PC-9 (cell line): ENCODE data around the gene LARGE1. TPM values are rescaled to one million over a fixed set of nuclear protein-coding genes. Genes with fewer than 3 reads are reported as not detected.

ENCODE experiments used
- BruUV-seq: library from RNA; stranded (reverse); fragments of 400-500 nt; replicated peaks from 2 replicates; lab custom pipeline; 2021; lab: Mats Ljungman, UMichigan
- CTCF ChIA-PET: fragments of 300-600 bp; sonication (Branson Sonifier 250); formaldehyde crosslinking; loops from one replicate; lab custom pipeline; 2022; ENCODE audit warnings: antibody characterized with exemption; lab: Charles Lee
- POLR2A ChIA-PET: fragments of 300-600 bp; sonication (Branson Sonifier 250); formaldehyde crosslinking; loops from one replicate; lab custom pipeline; 2022; ENCODE audit warnings: antibody characterized with exemption; ENCODE audit not compliant: unreplicated experiment; lab: Charles Lee
- DNase-seq, 2 experiments: peaks; one replicate each; pipeline versions ENCODE4 v3.0.0 to v3.0.0-alpha.2; 2015 to 2022; ENCODE audit warnings: mixed read lengths in 1 of 2
- H2AFZ ChIP-seq: fragments of 200-600 bp; sonication (generic); 2 replicates; pipeline ENCODE4 v1.8.1; 2017; ENCODE audit warnings: antibody characterized with exemption
- H3F3A ChIP-seq: fragments of 200-600 bp; sonication (generic); 2 replicates; pipeline ENCODE4 v1.8.1; 2017; ENCODE audit warnings: antibody characterized with exemption, mild to moderate bottlenecking, low read depth; ENCODE audit not compliant: insufficient read depth
- H3K27ac ChIP-seq: fragments of 200-600 bp; sonication (generic); 2 replicates; pipeline ENCODE4 v1.6.1; 2016; ENCODE audit warnings: mixed run types
- H3K27me3 ChIP-seq: fragments of 200-600 bp; sonication (generic); 2 replicates; pipeline ENCODE4 v1.6.1; 2016; ENCODE audit warnings: low read depth, mixed run types; ENCODE audit not compliant: insufficient read depth
- H3K36me3 ChIP-seq: fragments of 200-600 bp; sonication (generic); 2 replicates; pipeline ENCODE4 v1.6.1; 2016; ENCODE audit warnings: low read depth, mixed run types
- H3K4me1 ChIP-seq: fragments of 200-600 bp; sonication (generic); replicated peaks from 2 replicates; pipeline ENCODE4 v1.6.1; 2016; ENCODE audit warnings: mixed run types; ENCODE audit not compliant: insufficient read depth
- H3K4me2 ChIP-seq: fragments of 200-600 bp; sonication (generic); 2 replicates; pipeline ENCODE4 v1.6.1; 2017; ENCODE audit warnings: mixed run types
- H3K4me3 ChIP-seq: fragments of 200-600 bp; sonication (generic); 2 replicates; pipeline ENCODE4 v1.6.1; 2016; ENCODE audit warnings: mixed run types
- H3K79me2 ChIP-seq: fragments of 200-600 bp; sonication (generic); 2 replicates; pipeline ENCODE4 v1.6.1; 2017; ENCODE audit warnings: low read depth, mixed run types
- H3K9me2 ChIP-seq: fragments of 200-600 bp; sonication (generic); 2 replicates; pipeline ENCODE4 v1.8.1; 2017; ENCODE audit warnings: mild to moderate bottlenecking; ENCODE audit not compliant: insufficient read depth
- H3K9me3 ChIP-seq: fragments of 200-600 bp; sonication (generic); 2 replicates; pipeline ENCODE4 v1.8.1; 2016; ENCODE audit warnings: low read depth; ENCODE audit not compliant: insufficient read depth
- H4K20me1 ChIP-seq: fragments of 200-600 bp; sonication (generic); 2 replicates; pipeline ENCODE4 v1.8.1; 2017; ENCODE audit not compliant: insufficient read depth
- EZH2 ChIP-seq: fragments of 200-600 bp; sonication (generic); IDR thresholded peaks from 2 replicates; pipeline ENCODE4 v1.8.0; 2017; ENCODE audit warnings: antibody characterized with exemption, low read depth
- intact Hi-C: fragments of 100-400 bp; cut with micrococcal nuclease; formaldehyde crosslinking; loops from one replicate; pipeline ENCODE4 v1.10.0; 2022; ENCODE audit not compliant: unreplicated experiment
- total RNA-seq: library from RNA; stranded (reverse); gene quantifications from 2 replicates; pipeline ENCODE4 v1.2.3, GENCODE V29; 2021
- TF ChIP-seq, protein P1 (sequence below): fragments of 200-600 bp; sonication (generic); conservative IDR thresholded peaks from 2 replicates; pipeline ENCODE4 v1.6.1; 2017; ENCODE audit warnings: mixed run types, antibody characterized with exemption, mild to moderate bottlenecking, moderate library complexity

Gene LARGE1
- total RNA-seq, 1 experiment from 2014 or later = 12.5 TPM

DNA sequence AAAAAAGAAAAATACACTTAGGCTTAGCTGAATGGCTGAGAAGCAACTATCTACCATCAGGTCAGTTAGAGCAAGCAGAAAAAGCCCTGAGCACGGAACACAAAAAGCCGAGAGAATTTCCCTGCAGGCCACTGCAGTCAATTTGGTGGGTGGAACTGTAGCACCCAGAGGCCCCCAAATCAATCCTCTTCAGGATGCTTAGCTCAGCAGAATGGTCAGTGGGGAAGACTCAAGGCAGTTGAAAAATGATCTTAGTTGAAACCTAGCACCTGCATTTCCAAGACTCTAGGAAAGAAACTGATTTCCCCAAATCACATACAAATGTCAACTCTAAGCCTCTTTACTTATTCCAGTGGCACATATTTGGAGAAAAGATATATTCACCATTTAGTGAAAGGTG is 534.7 kb downstream of the LARGE1 start:
- CTCF ChIA-PET = no interaction called here
- Histone ChIP-seq H3K27ac (no peak overlapping the region), H3K36me3 (no peaks in the 10 kb centered on the region), H3F3A (no peaks in the 10 kb centered on the region; the same call in 1 of the 2 replicates), H3K9me3 (no peaks in the 10 kb centered on the region), H4K20me1 (no peaks in the 10 kb centered on the region), H3K4me2 (no peak overlapping the region), H3K4me3 (no peak overlapping the region), H3K27me3 (no peaks in the 10 kb centered on the region; the same call in 1 of the 2 replicates), H3K79me2 (no peaks in the 10 kb centered on the region), H3K9me2 (no peaks in the 10 kb centered on the region), H3K4me1 (no peaks in the 10 kb centered on the region), H2AFZ (no peak overlapping the region)
- BruUV-seq = no TSS peak
- no peak for DNase-seq
- TF ChIP-seq EZH2 = no peak
- TF ChIP-seq, protein P1, sequence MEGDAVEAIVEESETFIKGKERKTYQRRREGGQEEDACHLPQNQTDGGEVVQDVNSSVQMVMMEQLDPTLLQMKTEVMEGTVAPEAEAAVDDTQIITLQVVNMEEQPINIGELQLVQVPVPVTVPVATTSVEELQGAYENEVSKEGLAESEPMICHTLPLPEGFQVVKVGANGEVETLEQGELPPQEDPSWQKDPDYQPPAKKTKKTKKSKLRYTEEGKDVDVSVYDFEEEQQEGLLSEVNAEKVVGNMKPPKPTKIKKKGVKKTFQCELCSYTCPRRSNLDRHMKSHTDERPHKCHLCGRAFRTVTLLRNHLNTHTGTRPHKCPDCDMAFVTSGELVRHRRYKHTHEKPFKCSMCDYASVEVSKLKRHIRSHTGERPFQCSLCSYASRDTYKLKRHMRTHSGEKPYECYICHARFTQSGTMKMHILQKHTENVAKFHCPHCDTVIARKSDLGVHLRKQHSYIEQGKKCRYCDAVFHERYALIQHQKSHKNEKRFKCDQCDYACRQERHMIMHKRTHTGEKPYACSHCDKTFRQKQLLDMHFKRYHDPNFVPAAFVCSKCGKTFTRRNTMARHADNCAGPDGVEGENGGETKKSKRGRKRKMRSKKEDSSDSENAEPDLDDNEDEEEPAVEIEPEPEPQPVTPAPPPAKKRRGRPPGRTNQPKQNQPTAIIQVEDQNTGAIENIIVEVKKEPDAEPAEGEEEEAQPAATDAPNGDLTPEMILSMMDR = no peak
- intact Hi-C loops = no loop called here
- POLR2A ChIA-PET = interaction anchor here (0.7 kb wide), 1 partner anchor 317 kb away, joined by 5 read pairs; no protein-coding TSS in a partner anchor

DNA sequence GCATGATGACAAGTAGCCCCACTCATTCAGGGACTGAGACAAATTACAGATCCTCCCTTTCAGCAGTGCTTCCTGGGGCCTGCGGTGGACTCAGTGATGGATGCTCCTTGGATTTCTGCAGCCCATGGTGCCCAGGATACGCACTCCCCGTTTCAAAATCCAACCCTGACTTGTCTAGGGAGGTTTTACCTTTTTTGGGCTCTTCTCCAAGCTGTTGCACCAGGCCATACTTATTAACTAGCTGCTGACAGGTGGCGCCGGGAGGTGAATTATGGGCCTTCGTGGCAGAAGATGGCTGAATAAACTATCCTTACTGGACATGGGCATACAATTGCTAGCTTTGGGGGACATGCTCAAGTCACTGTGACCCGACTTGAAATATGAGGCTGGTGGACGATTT is 537.8 kb downstream of the LARGE1 start:
- TF ChIP-seq, protein P1 = no peak
- no peak for TF ChIP-seq EZH2
- H3K27ac ChIP-seq = no peak overlapping the region

DNA sequence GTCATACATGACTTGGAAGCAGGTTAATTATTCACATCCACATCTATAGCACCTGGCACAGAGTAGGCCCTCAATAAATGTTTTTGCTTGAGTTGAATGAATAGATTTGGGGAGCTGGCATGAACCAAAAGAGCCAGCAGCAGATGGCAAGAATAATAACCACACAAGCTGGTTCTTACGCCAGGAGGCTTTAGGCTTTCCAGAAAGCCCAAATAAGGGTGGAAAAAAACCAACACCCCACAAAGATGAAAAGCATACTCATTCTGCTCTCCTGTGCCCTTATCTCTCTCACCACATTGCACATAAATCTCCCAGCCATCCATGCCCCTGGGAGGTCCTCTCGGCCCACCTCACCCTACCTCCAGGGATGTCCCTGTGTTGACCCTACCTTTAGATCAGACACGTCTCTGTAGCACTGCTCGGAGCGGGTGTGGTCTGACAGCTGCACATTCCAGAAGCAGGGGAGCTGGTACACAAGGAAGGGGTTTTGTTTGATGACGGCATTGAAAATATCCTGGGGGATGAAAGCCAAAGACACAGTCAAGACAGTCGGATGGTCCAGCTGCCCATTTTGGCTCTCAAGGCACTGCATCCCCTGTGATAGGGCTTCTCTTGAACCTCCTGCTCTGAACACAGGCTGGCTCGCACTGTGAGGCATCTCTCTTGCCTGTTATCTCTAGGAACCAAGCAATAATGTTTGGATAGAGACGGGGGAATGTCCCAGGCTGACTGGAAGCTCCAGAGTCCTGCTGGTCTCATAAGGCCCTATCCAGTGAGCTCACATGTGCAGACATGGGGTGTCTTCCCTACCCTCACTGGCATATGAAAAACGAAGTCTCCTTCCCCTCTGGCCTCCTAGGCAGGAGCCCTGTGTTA is 538.5 kb downstream of the LARGE1 start:
- H3K36me3 ChIP-seq = no peaks in the 10 kb centered on the region
- TF ChIP-seq, protein P1 = no peak
- no peak for TF ChIP-seq EZH2
- no peaks in the 10 kb centered on the region for H3K79me2 ChIP-seq
- no peaks in the 10 kb centered on the region for H4K20me1 ChIP-seq
- DNase-seq = no peak
- H3K9me2 ChIP-seq = no peaks in the 10 kb centered on the region
- H3K27ac ChIP-seq = no peak overlapping the region
- no peak overlapping the region for H3K4me3 ChIP-seq
- no peak overlapping the region for H2AFZ ChIP-seq
- no peaks in the 10 kb centered on the region; the same call in 1 of the 2 replicates for H3F3A ChIP-seq
- ChIA-PET POLR2A (no interaction called here), CTCF (interaction anchor here (0.5 kb wide), 1 partner anchor 456 kb away, joined by 3 read pairs; no protein-coding TSS in a partner anchor)
- intact Hi-C loops = no loop called here
- H3K9me3 ChIP-seq = no peaks in the 10 kb centered on the region
- no TSS peak for BruUV-seq
- no peaks in the 10 kb centered on the region for H3K27me3 ChIP-seq
- no peak overlapping the region for H3K4me2 ChIP-seq
- no peaks in the 10 kb centered on the region for H3K4me1 ChIP-seq

More for the DNA sequence above, 537.8 kb downstream of the LARGE1 start:
- H3K4me2 ChIP-seq = no peak overlapping the region
- no peaks in the 10 kb centered on the region for H3K4me1 ChIP-seq
- CTCF ChIA-PET = interaction anchor here (0.6 kb wide), 1 partner anchor 367 kb away, joined by 4 read pairs; no protein-coding TSS in a partner anchor
- H3F3A ChIP-seq = no peaks in the 10 kb centered on the region; the same call in 1 of the 2 replicates
- H2AFZ ChIP-seq = no peak overlapping the region
- H3K4me3 ChIP-seq = no peak overlapping the region
- no peaks in the 10 kb centered on the region for H4K20me1 ChIP-seq
- POLR2A ChIA-PET = no interaction called here
- no peaks in the 10 kb centered on the region for H3K9me3 ChIP-seq
- DNase-seq = no peak
- no peaks in the 10 kb centered on the region for H3K36me3 ChIP-seq
- no peaks in the 10 kb centered on the region for H3K9me2 ChIP-seq
- intact Hi-C loops = no loop called here
- BruUV-seq = no TSS peak
- no peaks in the 10 kb centered on the region for H3K27me3 ChIP-seq
- H3K79me2 ChIP-seq = no peaks in the 10 kb centered on the region
